Measurements from ENCODE around the gene ARHGAP29.

The ARHGAP29 gene

GRCh38 chr1:94259635-94260289, 22.4 kb upstream of the ARHGAP29 start:
- no peak for DNase-seq

DNA sequence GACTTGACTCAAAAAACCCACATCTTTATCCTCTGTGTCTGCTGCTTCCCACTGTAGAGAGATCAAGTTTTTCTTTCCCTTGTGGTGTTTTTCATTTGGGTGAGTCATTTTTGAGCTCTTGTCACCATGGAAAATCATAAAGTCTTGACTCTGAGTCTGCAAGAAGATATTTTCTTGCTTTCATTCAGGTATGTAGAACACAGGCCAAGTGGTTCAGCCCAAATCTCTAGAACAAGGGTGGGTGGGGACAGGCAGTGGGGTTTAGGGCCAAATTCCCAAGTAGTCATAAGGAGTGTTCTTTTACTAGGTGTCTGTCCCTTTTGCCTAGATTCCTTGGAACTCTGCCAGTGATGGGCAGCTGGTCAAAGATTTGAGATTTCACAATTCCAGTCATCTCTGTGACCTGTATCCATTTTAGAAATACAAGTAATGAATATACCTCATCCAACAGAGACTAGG, 21.5 kb upstream of the ARHGAP29 start:
- no peak for DNase-seq

- DNase-seq = no peak
Measured at GRCh38 chr1:94257444-94257843, 20.1 kb upstream of the ARHGAP29 start.

DNA sequence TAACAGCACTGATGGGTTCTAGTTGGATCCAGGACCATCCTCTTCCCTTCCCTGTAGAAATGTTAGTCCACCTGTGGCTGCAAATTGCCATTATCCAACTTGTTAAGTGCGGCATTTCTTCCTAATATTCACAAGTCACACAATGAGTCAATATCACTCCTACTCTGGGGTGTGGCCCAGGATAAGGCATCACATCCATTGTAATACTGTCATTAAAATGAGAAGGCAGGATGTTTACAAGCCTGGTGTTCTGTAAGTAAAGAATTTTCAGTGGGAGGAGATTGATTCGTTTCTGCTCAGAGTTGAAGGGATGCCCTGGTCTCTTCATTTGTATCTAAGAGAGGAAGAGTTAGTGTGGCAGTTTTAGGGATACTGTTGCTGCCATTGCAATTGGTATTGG, 18.1 kb upstream of the ARHGAP29 start:
- DNase-seq = no peak

- no peak for DNase-seq
Measured at GRCh38 chr1:94254073-94254810, 16.9 kb upstream of the ARHGAP29 start.

- no peak for DNase-seq
Measured at GRCh38 chr1:94253456-94254017, 16.2 kb upstream of the ARHGAP29 start.

DNA sequence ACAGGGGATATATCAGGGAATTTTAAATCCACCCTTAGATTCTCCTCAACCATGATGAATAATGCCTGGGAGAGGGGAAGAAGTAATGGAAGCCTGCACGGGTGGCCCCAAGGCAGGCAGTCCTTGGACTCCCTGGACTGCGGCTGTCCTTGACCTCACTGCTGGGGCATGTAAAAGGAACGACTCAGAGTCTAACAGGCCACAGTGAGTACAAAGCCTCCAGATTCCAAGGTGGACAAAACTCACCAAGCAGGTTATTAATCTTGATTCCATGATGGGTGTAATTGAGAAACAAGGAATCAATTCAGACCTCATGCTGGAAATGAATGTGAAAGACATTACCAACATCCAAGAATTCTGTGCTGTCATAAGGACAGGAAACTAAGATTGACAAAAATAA, 13.0 kb upstream of the ARHGAP29 start:
- DNase-seq = no peak

DNA sequence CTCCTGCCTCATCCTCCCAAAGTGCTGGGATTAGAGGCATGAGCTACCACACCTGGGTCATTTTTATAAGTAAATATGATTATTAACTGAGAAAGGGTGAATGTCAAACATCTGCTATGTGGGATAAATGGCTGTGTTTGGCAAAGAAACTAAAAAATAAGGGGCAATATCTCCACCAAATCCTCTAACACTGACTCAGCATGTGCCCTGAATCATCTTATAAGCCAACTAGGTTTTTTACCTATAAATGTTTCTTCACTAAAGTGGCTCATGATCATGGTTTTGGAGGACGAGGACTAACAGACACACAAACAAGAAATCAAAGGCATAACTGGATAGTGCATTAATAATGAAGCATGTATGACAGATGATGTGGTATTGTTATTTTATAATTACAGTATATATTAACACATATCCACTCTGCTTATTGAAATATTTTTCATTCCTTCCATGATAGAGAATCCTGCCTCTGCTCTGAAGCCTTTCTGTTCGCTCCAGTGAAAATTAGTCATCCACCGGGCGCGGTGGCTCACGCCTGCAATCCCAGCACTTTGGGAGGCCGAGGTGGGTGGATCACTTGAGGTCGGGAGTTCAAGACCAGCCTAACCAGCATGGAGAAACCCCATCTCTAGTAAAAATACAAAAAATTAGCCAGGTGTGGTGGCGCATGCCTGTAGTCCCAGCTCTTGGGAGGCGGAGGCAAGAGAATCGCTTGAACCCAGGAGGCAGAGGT, 11.7 kb upstream of the ARHGAP29 start:
- no peak for DNase-seq

GRCh38 chr1:94247138-94248094, 10.0 kb upstream of the ARHGAP29 start:
- DNase-seq = no peak

- DNase-seq = no peak
Measured at GRCh38 chr1:94246692-94247137, 9.3 kb upstream of the ARHGAP29 start.

DNA sequence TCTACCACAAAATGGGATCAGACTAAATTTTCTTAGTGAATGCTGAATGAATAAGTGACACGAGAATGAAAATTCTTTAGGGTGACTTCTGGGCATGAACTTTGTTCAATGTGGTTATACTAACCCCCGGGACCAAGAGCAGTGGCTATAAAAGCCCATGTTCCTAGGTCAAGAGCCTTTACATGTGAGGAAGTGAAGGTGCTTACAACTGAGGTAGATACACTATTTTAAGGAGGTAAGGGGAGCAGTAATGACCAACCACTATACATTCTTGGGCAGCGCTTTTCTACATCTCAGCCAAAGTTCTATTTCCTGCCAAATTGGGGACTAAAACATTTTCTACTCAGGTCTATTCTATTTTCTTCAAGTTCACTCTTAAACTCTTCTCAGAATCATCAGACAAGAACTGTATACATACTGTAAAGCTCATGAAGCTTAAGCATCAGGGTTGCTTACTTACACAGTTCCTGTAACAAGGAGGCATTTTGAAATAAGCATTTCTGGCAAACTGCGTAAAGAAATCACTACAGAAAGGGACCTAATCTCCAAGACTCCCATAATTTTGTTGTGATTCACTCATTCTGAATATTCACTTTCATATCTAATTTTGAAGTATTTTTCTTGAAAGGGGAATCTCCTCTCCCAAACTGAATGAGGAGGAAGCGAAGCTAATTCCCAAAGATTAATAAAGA, 8.5 kb upstream of the ARHGAP29 start:
- DNase-seq = no peak

- DNase-seq = no peak
Measured at GRCh38 chr1:94244816-94245215, 7.4 kb upstream of the ARHGAP29 start.

DNA sequence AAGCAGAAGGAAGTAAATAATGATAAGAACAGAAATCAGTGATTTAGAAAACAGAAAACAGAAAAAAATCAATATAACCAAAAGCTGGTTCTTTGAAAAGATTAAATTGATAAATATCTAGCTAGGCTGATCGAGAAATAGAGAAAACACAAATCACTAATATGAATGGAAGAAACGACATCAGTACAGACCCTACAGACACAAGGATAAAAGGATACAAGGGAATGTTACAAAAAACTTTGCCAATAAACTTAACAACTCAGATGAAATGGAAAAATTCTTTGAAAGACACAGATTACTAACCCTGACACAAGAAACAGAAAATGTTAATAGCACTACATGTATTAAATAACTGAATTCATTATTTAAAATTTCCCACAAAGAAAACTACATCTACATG, 6.3 kb upstream of the ARHGAP29 start:
- no peak for DNase-seq

DNA sequence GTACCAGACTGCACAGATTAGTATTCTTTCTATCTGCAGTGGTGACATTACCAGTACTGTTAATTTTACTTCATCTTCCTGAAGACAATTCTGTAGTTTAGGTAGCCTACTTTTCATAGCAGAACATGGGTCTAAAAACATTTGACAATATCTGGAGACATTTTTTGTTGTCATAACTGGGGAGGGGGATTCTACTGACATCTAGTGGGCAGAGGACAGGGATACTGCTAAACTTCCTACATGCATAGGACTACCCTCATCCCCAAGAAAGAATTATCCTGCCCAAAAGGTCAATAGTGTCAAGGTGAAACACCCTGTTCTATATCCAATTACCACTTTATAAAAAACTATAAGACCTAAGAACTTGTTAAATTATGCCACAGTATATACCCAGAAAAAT, 3.4 kb upstream of the ARHGAP29 start:
- DNase-seq = no peak

DNA sequence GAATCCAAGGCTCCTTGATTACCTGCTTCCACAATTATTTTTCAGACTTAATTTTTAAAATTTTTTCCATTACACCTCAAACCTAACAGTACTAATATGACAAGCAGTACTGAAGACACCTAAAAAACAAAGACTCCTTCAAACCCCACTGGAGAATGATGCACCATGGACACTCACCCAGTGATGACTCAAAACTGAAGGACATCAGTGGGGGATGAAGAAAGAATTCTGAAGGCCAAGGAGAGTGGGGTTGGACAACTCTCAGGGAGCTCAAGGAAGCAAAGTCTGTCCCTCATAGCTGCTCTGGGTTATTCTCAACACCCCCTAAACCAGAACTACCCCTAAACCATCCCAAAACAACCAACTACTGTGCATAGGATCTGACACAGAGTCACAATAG, 2.4 kb upstream of the ARHGAP29 start:
- no peak for DNase-seq

DNA sequence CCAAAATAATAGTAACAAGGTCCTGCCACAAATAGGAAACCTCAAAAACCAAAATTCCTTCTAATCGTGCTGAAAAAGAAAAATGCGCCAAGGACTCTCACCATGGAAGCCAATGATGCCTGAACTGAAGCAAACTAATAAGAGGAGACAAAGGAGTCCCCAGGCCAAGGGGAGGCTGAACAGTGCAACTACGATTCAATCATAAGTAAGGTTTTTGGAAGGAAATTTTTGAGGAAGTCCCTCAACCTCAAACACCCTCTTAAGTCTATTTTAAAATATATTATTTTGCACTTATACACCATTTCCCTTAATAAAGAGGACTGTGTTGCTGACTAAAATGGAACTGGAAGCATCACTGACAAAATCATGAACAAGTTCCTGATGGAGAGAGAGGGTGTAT, 1.7 kb upstream of the ARHGAP29 start:
- no peak for DNase-seq

DNA sequence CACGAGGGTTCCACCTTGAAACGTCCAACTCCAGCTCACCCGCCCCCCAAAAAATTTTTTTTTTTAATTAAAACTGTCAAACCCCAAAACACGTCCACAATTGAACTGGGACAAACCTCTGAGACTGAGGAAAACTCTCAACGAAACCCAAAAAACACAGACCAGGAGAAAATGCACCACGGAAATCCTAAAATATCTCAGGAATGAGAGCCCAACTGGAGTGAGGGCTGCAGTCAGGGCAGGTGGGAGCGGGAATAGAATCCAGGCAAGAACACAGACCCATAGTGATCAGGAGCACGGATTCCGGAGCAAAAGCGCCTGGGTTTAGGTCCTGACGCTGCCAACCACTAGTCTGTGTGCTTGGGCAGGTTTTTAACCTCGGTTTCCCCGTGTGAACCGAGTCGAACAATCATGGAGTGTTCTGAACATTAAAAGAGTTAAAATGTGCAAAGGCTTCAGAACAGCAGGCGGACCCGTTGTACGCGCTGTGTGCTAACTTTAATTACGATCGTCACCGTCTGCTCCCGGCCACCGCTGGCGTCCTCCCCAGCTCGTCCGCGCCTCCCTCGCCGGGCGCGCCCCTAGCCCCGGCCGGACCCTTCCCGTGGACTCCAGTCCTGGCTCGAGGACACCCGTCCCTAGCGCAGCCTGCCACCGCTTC, 624 bp downstream of the ARHGAP29 start:
- DNase-seq = no peak

DNA sequence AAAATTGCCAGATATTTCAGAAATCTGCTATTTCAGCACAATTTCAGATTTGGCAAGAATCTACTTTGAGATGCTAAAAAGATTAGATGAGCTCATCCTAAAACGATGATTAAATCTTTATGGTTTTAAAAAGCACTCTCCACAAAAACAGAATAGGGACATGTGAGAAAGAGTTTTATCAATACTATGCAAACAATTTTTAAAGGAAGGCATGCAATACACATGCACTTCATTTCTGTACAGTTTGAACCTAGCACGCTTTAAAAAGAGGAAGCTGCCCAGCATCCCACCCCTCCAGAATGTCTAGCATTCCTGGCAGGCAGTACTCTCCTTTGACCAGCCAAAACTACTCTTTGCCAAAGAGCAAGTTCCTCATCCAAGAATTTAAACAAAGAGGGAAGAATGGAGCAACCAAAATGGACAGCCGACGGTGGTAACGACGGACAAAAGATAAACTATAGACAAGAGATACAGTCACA, 1.3 kb downstream of the ARHGAP29 start:
- DNase-seq = no peak

- no peak for DNase-seq
Measured at GRCh38 chr1:94235189-94236012, 2.0 kb downstream of the ARHGAP29 start.

GRCh38 chr1:94234615-94235014, 2.8 kb downstream of the ARHGAP29 start:
- no peak for DNase-seq
